ENCODE measurements around the gene NR6A1. TPM values are rescaled to one million over a fixed set of nuclear protein-coding genes. Genes with fewer than 3 reads are reported as not detected.

NR6A1 gene
- total RNA-seq, 1 experiment from 2014 or later: 97.7 TPM

DNA sequence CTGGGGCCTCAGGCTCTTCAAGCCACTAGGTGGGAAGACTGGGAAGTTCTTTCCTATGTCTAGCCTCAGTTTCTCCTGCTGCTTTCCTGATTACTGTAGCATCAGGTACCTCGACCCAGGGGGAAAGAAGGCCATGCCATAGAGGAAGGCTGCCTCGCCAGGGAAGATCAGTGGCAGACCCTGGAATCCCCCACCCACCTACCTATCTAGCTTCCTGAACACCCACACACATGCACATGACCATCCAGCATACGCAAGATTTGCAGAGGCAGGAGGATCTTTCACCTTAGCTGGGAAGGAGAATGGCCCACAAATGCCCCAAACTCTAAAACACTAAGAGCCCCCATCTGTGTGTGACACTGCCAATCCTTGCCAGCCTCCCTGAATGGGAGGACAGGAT is 271.9 kb downstream of the NR6A1 start:
- Histone ChIP-seq H3K4me3 (ENCODE audit: insufficient read depth, low read depth, low read length) (no peak overlapping the region), H3K27me3 (ENCODE audit: control insufficient read depth, insufficient read depth, low read length) (peaks cover 32% of the 10 kb centered on the region), H3K36me3 (replicated peaks; ENCODE audit: control insufficient read depth, insufficient read depth, low read length) (no peaks in the 10 kb centered on the region)
- no peak for DNase-seq

DNA sequence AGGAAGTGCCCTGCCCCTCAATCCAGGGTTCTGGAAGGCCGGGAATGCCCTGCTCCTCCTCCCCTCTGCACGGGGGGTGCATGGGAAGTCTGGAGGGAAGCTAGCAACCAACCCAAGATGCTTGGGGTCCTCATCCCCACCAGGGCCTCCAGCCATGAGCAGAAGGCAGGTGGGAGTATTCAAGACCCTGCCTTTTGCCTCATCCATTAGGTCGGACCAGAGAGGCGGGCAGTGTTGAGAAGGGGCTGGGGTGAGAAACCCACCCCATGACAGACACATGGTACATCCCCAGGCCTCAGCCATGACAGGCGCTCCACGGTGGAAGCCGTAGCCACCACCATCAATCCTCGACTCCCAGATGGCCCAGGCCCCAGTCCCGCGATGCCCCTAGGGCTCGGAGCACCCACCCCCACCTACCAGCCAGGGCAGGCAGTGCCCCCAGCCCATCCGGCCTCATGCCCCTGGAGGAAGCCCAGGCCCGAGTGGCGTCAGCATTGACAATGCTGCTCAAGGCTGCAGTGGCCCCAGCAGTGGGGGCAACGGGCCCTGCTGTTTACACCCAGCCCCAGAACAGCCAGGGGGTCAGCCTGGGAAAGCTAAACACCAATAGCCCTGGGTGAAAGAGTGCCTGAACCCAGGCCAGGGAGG is 272.5 kb downstream of the NR6A1 start:
- no peak for DNase-seq
- Histone ChIP-seq H3K27me3 (ENCODE audit: control insufficient read depth, insufficient read depth, low read length) (peaks cover 26% of the 10 kb centered on the region), H3K4me3 (ENCODE audit: insufficient read depth, low read depth, low read length) (no peak overlapping the region), H3K36me3 (replicated peaks; ENCODE audit: control insufficient read depth, insufficient read depth, low read length) (no peaks in the 10 kb centered on the region)

DNA sequence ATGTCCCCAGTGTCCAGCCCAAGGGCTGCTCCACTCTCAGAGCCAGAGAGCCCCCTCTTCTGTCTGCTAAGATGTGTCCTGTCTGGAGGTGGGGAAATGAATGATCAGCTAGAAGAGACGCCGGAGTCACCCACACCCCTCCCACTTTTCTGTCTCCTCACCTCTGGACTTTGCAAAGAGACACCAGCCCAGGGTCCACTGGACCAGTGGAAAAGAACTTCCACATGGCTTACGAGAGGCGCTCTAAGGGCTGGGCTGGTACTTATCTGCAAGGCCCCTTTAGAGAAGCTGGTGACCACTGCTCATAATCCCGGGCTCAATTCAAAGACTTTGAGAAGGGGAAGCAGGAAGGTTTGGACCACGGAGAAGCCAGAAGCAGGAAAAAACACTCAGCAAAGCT is 273.1 kb downstream of the NR6A1 start:
- H3K27me3 ChIP-seq (ENCODE audit: control insufficient read depth, insufficient read depth, low read length): peaks cover 20% of the 10 kb centered on the region
- H3K36me3 ChIP-seq (replicated peaks; ENCODE audit: control insufficient read depth, insufficient read depth, low read length): no peaks in the 10 kb centered on the region
- no peak for DNase-seq
- H3K4me3 ChIP-seq (ENCODE audit: insufficient read depth, low read depth, low read length): no peak overlapping the region

DNA sequence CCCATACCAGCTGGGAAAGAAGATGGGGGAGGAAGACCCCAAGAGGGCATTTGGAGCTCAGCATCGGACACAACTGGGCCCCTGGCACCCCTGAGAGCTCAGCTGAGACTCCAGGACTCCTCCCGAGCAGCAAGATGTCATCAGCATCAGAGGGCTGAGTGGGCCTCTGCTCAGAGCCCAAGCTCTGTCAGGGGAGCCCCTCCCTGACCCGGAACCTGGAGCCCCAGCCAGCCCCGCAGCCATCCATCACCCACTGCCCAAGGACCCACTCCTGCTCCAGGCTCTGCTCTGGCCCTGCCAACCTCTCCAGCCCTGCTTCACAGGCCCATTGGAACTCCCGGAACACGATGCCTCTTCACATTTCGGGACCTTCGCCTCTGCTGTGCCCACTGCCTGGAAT is 273.7 kb downstream of the NR6A1 start:
- H3K4me3 ChIP-seq (ENCODE audit: insufficient read depth, low read depth, low read length): no peak overlapping the region
- no peaks in the 10 kb centered on the region for H3K36me3 ChIP-seq (replicated peaks; ENCODE audit: control insufficient read depth, insufficient read depth, low read length)
- H3K27me3 ChIP-seq (ENCODE audit: control insufficient read depth, insufficient read depth, low read length): peaks cover 14% of the 10 kb centered on the region
- no peak for DNase-seq

DNA sequence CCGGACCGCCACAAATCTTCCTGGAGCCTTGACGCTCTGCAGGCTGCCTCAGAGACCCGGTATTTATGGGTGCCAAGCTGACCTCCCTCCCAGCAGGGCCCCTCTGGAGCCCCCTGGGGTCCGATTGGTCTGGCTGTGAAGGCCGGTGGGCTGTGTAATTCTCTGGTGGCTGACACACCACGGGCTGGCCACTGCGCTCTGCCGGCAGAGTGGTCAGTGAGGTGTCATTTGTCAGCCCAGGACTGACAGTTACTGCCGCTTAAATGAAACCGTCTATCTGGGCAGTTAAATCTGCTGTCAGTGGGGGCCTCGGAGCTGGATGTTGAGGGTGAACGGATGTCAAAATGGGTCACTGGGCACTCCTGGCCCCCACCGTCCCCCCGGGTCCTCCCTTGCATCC is 274.6 kb downstream of the NR6A1 start:
- Histone ChIP-seq H3K36me3 (replicated peaks; ENCODE audit: control insufficient read depth, insufficient read depth, low read length) (no peaks in the 10 kb centered on the region), H3K4me3 (ENCODE audit: insufficient read depth, low read depth, low read length) (no peak overlapping the region), H3K27me3 (ENCODE audit: control insufficient read depth, insufficient read depth, low read length) (peaks cover 4% of the 10 kb centered on the region)
- DNase-seq: no peak

DNA sequence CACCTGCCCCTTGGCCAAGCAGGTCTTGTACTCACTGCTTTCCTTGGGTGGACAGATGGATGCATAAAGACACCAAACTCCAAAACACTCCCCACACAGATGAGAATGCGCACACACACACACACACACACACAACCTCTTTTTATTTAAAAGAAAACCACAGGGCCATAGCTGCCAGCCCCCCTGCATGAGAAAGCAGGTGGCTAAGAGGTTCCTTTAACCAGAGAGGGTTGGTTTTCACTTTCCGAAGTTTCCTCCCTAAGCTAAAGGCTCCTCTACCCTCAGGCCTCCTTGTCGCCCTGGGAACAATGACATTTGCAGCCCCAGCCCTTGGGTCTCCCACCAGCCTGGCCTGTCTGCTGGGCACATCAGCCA is 275.0 kb downstream of the NR6A1 start:
- no peak for DNase-seq
- no peak overlapping the region for H3K4me3 ChIP-seq (ENCODE audit: insufficient read depth, low read depth, low read length)
- H3K27me3 ChIP-seq (ENCODE audit: control insufficient read depth, insufficient read depth, low read length): peaks cover 2% of the 10 kb centered on the region
- H3K36me3 ChIP-seq (replicated peaks; ENCODE audit: control insufficient read depth, insufficient read depth, low read length): no peaks in the 10 kb centered on the region

DNA sequence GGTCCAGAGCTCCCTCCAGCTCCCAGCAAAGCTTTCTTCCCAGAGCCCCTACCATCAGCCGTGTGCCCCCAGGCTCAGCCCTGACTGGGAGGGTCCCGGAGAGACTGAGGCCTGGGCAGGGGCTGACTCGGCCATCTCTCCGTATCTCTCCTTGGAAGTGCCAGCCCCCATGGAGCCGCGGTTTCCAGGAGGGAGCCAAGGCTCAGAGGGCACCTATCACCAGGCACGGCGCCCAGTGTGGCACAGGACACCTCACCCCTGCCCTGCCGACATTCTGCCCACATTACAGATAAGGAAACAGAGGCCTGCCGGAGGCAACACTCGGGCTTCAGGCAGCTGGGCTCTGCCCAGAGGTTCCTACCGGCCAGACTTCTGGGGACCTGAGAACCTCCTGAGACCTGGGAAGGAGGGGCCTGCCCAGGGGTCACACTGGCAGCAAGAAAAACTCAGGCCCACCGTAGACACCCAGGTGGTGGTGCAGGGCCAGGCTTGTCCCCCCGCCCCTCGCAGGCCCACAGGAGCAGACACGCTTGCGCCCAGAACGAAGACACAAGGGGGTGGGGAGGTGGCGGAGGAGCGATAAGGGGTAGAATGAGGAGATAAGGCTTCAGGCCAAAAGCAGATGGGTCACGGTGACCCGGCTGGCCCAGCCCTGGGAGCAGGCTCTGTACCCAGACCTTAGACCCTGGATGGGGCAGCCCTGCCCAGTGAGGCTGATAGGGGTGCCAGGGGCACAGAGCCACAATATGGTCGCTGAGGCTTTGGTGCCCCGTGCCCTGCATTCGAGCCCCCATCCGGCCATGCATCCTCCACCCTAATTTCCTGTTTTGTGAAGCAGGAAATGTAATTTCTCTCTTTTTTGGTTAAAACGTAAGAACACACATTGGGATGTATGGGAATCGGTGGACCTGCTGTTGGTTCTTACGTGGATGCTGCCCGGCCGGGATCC is 275.7 kb downstream of the NR6A1 start:
- Histone ChIP-seq H3K36me3 (replicated peaks; ENCODE audit: control insufficient read depth, insufficient read depth, low read length) (no peaks in the 10 kb centered on the region), H3K4me3 (ENCODE audit: insufficient read depth, low read depth, low read length) (no peak overlapping the region), H3K27me3 (ENCODE audit: control insufficient read depth, insufficient read depth, low read length) (no peaks in the 10 kb centered on the region)
- no peak for DNase-seq

DNA sequence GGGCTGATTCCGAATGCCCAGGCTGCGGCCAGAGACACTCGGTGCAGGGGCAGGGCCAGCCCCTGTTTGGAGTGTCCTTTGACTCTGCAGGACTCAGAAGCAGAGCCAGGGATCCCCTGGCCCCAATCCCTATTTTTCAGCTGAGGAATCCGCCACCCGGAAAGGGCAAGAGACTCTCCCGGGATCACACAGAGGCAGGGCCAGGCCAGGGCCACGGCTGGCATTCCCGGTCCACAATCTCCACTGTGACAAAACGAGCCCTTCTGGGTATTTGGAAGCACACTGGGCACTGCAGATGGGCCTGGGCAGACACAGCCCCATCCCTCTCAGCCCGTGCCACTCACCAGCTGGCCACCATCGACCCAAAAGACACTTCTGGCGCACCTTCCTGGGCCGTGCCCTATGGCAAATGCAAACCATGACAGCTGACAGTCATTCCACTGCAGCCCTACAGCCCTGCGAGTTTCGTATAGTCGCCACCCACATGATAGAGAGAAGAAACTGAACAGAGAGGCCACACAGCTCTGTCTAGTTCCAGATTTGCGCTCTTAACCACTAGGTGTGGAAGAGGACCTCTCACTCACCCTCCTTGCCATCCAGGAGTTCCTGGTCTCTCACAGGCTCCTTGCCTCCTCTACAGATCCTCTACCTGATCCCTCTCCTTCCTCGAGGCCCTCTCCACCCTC is 277.2 kb downstream of the NR6A1 start:
- Histone ChIP-seq H3K27me3 (ENCODE audit: control insufficient read depth, insufficient read depth, low read length) (no peaks in the 10 kb centered on the region), H3K36me3 (replicated peaks; ENCODE audit: control insufficient read depth, insufficient read depth, low read length) (no peaks in the 10 kb centered on the region), H3K4me3 (ENCODE audit: insufficient read depth, low read depth, low read length) (no peak overlapping the region)
- DNase-seq: no peak

DNA sequence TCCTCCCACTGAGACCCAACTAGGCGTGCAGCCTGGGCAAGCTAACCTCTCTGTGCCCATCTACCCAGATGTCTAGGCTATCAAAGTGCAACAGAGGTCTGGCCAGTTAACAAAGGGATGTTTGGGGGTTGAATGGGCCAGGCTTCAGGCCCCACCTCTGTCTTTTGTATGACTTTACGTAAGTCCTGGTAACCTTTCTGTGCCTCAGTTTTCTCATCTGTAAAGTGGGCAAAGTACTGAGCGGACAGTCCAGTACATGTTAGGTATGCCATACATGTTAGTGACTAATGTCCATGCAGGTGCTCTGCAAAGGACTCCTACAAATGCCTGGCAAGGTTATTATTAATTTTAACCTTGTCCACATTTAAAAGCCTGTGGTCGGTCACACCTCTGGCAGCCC is 277.9 kb downstream of the NR6A1 start:
- H3K27me3 ChIP-seq (ENCODE audit: control insufficient read depth, insufficient read depth, low read length): no peaks in the 10 kb centered on the region

DNA sequence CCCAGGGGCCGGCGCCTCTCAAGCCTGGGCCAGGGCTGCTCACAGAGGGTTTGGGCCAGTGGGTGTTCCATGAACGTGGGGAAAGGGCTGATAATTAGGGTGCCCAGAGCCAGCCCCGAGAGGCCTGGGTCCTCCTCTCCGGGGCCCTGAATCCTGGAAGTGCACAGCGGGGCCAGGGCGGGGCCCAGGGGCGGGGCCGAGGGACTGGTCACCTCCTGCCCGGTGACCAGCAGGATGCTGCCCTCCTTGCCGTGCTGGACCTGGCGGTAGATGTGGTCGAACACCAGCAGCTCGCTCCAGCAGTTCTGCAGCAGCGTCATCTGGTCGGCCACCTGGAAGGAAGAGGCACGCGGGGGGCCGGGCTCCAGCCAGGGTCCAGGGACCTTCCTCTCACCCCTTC is 278.3 kb downstream of the NR6A1 start:
- no peak overlapping the region for H3K4me3 ChIP-seq (ENCODE audit: insufficient read depth, low read depth, low read length)
- H3K36me3 ChIP-seq (replicated peaks; ENCODE audit: control insufficient read depth, insufficient read depth, low read length): no peaks in the 10 kb centered on the region
- DNase-seq: no peak
- H3K27me3 ChIP-seq (ENCODE audit: control insufficient read depth, insufficient read depth, low read length): no peaks in the 10 kb centered on the region

More for the DNA sequence above, 277.9 kb downstream of the NR6A1 start:
- H3K4me3 ChIP-seq (ENCODE audit: insufficient read depth, low read depth, low read length): no peak overlapping the region
- H3K36me3 ChIP-seq (replicated peaks; ENCODE audit: control insufficient read depth, insufficient read depth, low read length): no peaks in the 10 kb centered on the region
- DNase-seq: no peak

DNA sequence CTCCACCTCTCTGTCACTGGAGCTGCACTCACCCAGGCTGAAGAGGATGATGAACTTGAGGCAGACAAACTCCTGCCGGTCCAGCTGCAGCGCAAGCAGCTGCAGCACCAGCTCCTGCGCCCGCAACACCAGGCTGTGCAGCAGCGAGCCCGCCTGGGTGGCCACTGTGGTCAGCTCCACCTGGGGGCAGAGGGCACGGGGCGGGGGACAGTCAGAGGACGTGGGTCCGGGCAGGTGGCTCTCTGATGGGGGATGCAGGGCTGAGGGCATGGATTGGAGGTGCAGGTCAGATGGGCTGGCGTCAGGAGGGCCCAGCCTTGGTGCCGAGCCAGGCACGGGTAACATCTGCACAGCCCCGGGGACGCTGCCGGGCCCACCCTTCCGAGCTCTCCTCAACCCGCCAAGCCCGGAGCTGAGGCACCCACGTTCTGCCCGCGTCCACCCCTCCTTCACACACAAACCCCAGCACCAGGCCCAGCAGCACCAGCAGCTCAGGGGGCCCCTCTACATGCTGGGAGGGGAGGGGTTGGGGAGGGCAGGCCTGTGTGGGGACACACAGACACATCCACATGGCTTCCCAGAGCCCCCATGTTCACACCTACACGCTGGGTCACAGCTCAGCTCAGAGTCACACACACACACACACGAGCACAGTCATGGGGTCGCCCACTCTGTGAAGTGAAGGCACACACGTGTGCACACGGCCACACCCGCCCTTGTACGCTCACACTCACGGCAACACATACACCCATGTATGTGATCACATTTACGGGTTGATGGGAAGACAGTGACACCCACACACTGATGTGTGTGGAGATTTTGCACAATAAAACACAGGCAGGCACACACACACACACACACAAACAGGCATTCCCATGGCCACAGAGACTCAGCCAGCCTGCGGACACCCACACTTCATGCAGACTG is 279.8 kb downstream of the NR6A1 start:
- no peaks in the 10 kb centered on the region for H3K36me3 ChIP-seq (replicated peaks; ENCODE audit: control insufficient read depth, insufficient read depth, low read length)
- no peak for DNase-seq
- peaks cover 4% of the 10 kb centered on the region; the same call in 1 of the 2 replicates for H3K27me3 ChIP-seq (ENCODE audit: control insufficient read depth, insufficient read depth, low read length)
- no peak overlapping the region for H3K4me3 ChIP-seq (ENCODE audit: insufficient read depth, low read depth, low read length)

DNA sequence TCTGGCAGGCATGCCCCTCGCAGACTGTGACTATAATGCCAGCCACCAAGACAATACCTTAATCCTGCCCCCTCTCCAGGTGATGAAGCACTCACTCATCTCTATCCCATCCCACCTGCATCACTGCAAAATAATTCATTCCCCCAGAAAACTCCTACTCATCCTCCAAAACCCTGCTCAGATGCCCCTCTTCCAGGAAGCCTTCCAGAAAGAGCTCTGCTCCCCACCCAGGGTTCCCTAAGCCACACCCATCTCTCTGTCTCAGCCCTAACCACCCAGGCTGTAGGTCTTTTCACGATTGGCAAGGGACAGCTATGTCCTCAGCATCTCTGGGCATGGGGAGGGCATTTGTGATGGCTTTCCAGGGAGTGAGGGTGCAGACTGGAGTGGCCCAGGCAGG is 281.1 kb downstream of the NR6A1 start:
- no peaks in the 10 kb centered on the region for H3K36me3 ChIP-seq (replicated peaks; ENCODE audit: control insufficient read depth, insufficient read depth, low read length)
- no peak overlapping the region for H3K4me3 ChIP-seq (ENCODE audit: insufficient read depth, low read depth, low read length)
- DNase-seq: no peak
- H3K27me3 ChIP-seq (ENCODE audit: control insufficient read depth, insufficient read depth, low read length): peaks cover 5% of the 10 kb centered on the region; the same call in 1 of the 2 replicates

DNA sequence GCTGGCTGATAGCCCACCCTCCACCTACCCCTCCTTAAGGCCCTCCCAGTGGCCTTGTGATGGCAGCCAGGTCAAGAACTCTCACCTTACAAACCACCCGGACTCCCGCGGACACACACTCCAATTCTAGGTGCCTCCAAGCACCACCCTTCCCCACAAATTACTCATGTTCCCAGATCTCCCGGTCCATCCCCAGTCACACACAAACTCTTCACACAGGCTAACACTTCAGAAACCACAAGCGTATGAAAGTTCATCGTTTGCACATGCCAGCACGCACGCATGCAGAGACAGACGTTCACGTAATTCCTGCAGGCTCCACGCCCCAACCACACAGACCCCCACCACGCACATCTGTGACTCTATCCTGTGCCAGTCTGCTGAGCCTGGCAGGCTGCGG is 281.9 kb downstream of the NR6A1 start:
- peaks cover 5% of the 10 kb centered on the region; the same call in 1 of the 2 replicates for H3K27me3 ChIP-seq (ENCODE audit: control insufficient read depth, insufficient read depth, low read length)

DNA sequence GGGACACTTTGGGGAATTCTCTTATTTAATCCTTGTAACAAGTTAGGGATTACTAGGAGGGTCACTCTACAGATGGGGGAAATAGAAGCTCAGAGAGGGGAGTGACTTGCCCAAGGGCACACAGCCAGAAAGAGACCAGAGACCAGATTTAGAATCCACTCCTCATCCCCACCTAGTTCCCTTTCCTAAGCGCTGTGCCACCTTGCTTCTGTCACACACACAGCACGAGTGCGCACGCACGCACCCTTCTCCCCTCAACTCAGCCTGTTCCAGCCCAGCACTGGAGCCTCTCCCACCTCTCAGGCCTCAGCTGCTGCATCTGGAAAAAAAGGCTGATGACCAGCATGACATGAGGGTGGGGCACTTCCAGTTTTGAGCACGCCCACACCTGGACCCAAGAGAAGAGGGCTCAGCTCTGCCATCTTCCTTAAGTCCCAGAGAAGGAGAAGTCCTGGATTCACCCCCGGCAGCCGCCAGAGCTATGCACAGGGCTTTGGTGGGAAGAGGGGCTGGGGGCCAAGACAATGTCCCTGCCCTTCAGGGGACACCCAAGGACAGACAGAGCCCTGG is 282.4 kb downstream of the NR6A1 start:
- DNase-seq: no peak
- Histone ChIP-seq H3K4me3 (ENCODE audit: insufficient read depth, low read depth, low read length) (no peak overlapping the region), H3K36me3 (replicated peaks; ENCODE audit: control insufficient read depth, insufficient read depth, low read length) (no peaks in the 10 kb centered on the region), H3K27me3 (ENCODE audit: control insufficient read depth, insufficient read depth, low read length) (peaks cover 5% of the 10 kb centered on the region; the same call in 1 of the 2 replicates)

More for the DNA sequence above, 281.9 kb downstream of the NR6A1 start:
- no peak for DNase-seq
- Histone ChIP-seq H3K36me3 (replicated peaks; ENCODE audit: control insufficient read depth, insufficient read depth, low read length) (no peaks in the 10 kb centered on the region), H3K4me3 (ENCODE audit: insufficient read depth, low read depth, low read length) (no peak overlapping the region)

Measured in H7 (cell line).